DND-41 (cell line): ENCODE results near the gene DNAJC4.

Experiments
- ATAC-seq: fragments of 200-7000 bp; cut with Tn5 transposase; 3 replicates; pipeline ENCODE4 v1.9.1; 2021; ENCODE audit warnings: low read depth; ENCODE audit not compliant: insufficient read depth
- DNase-seq: peaks from one replicate; pipeline ENCODE4 v3.0.0-alpha.2; 2020
- H2AFZ ChIP-seq: 2 replicates; pipeline ENCODE4 v1.6.0; 2012; ENCODE audit warnings: low read depth, low read length
- H3K27ac ChIP-seq: 2 replicates; pipeline ENCODE4 v1.5.1; 2012; ENCODE audit warnings: low read length, inconsistent platforms
- H3K27me3 ChIP-seq: fragments of 200-600 bp; sonication (generic); 2 replicates; pipeline ENCODE4 v1.6.0; 2012; ENCODE audit warnings: low read length, mild to moderate bottlenecking, inconsistent platforms; ENCODE audit not compliant: insufficient read depth, poor library complexity
- H3K36me3 ChIP-seq: 2 replicates; pipeline ENCODE4 v1.5.1; 2012; ENCODE audit warnings: low read length, inconsistent platforms; ENCODE audit not compliant: insufficient read depth
- H3K4me1 ChIP-seq: 2 replicates; pipeline ENCODE4 v1.5.1; 2012; ENCODE audit warnings: mild to moderate bottlenecking, low read length; ENCODE audit not compliant: insufficient read depth
- H3K4me2 ChIP-seq: 2 replicates; pipeline ENCODE4 v1.6.0; 2012; ENCODE audit warnings: mild to moderate bottlenecking, moderate library complexity, low read length, inconsistent platforms; ENCODE audit not compliant: insufficient read depth
- H3K4me3 ChIP-seq, 2 experiments: fragments of 200-600 bp in 1 of 2; shearing (Covaris generic) in 1 of 2; 2 replicates each; pipeline ENCODE4 v1.5.1; 2012 to 2016; ENCODE audit warnings: inconsistent platforms in 2 of 2, low read length in 2 of 2, mild to moderate bottlenecking in 2 of 2, low read depth in 1 of 2, moderate library complexity in 1 of 2
- H3K79me2 ChIP-seq: 2 replicates; pipeline ENCODE4 v1.6.0; 2012; ENCODE audit warnings: low read length, inconsistent platforms; ENCODE audit not compliant: insufficient read depth
- H3K9ac ChIP-seq: 2 replicates; pipeline ENCODE4 v1.6.0; 2012; ENCODE audit warnings: low read depth, mild to moderate bottlenecking, inconsistent platforms, low read length, moderate library complexity
- H3K9me3 ChIP-seq: 2 replicates; pipeline ENCODE4 v1.5.1; 2012; ENCODE audit warnings: low read length, moderate library complexity, mild to moderate bottlenecking, inconsistent platforms; ENCODE audit not compliant: insufficient read depth, severe bottlenecking
- H4K20me1 ChIP-seq: 2 replicates; pipeline ENCODE4 v1.6.0; 2012; ENCODE audit warnings: low read length; ENCODE audit not compliant: insufficient read depth
- CTCF ChIP-seq: IDR thresholded peaks from 2 replicates; pipeline ENCODE4 v1.5.1; 2012; ENCODE audit warnings: borderline replicate concordance, low read length, moderate library complexity, mild to moderate bottlenecking; ENCODE audit not compliant: poor library complexity, severe bottlenecking; ENCODE audit errors: extremely low read depth
- EZH2 ChIP-seq: IDR thresholded peaks from 3 replicates; pipeline ENCODE4 v1.6.1; 2012; ENCODE audit warnings: borderline replicate concordance, low read depth, mild to moderate bottlenecking, moderate library complexity, low read length, inconsistent platforms; ENCODE audit not compliant: severe bottlenecking

DNAJC4 gene

GRCh38 chr11:64243236-64243854, 13.0 kb downstream of the DNAJC4 start:
- H3K4me2 ChIP-seq = peak overlapping the region; percentile 93
- no peaks in the 10 kb centered on the region for H3K9me3 ChIP-seq
- DNase-seq (no peak), ATAC-seq (no peak)
- H3K9ac ChIP-seq = peak overlapping the region; percentile 67
- H3K27ac ChIP-seq = peak overlapping the region; percentile 39; the same call in 1 of the 2 replicates
- peaks cover 63% of the 10 kb centered on the region for H3K4me1 ChIP-seq
- H3K27me3 ChIP-seq = no peaks in the 10 kb centered on the region
- peaks cover 31% of the 10 kb centered on the region for H4K20me1 ChIP-seq
- H2AFZ ChIP-seq = no peak overlapping the region
- no peak for TF ChIP-seq EZH2
- TF ChIP-seq CTCF = no peak
- peak overlapping the region in 1 of 2 experiments; percentile 21; a peak in 1 of 4 replicates for H3K4me3 ChIP-seq
- peaks cover 46% of the 10 kb centered on the region for H3K79me2 ChIP-seq
- peaks cover 44% of the 10 kb centered on the region for H3K36me3 ChIP-seq

DNA sequence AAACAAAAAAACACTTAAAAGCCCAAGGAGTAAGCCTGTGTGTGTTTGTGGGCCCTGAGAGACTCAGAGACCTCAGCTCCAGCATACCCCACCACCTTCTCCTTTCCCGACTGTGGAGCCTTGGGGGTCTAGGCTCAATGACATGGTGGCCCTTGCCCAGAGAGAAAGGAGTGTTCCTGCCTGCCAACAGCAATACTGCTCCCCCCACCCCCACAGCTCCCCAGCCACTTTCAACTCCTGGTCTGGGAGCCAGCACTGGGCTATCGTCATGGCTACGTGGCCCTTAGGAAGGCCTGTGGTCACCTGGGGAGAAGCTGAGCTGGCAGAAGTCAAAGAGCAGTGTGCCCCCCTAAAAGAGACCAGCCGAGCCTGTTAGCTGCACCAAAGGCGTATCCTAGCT, 13.8 kb downstream of the DNAJC4 start:
- H3K27me3 ChIP-seq = no peaks in the 10 kb centered on the region
- H3K36me3 ChIP-seq = peaks cover 37% of the 10 kb centered on the region
- H3K27ac ChIP-seq = peak overlapping the region; percentile 52; the same call in 1 of the 2 replicates
- ATAC-seq (no peak), DNase-seq (no peak)
- H3K4me1 ChIP-seq = peaks cover 61% of the 10 kb centered on the region
- H3K4me2 ChIP-seq = peak overlapping the region; percentile 93; the same call in 1 of the 2 replicates
- no peak overlapping the region; the same call in 1 of the 2 replicates for H3K9ac ChIP-seq
- TF ChIP-seq CTCF (no peak), EZH2 (no peak)
- no peak overlapping the region for H2AFZ ChIP-seq
- no peaks in the 10 kb centered on the region for H3K9me3 ChIP-seq
- H3K79me2 ChIP-seq = peaks cover 46% of the 10 kb centered on the region
- peaks cover 31% of the 10 kb centered on the region for H4K20me1 ChIP-seq
- H3K4me3 ChIP-seq = no peak overlapping the region

GRCh38 chr11:64244966-64245365, 14.6 kb downstream of the DNAJC4 start:
- H4K20me1 ChIP-seq = peaks cover 31% of the 10 kb centered on the region
- peaks cover 31% of the 10 kb centered on the region for H3K36me3 ChIP-seq
- H3K27me3 ChIP-seq = no peaks in the 10 kb centered on the region
- TF ChIP-seq CTCF (no peak), EZH2 (no peak)
- peaks cover 46% of the 10 kb centered on the region for H3K79me2 ChIP-seq
- DNase-seq = peak; percentile 44
- H3K27ac ChIP-seq = peak overlapping the region; percentile 91
- H3K9ac ChIP-seq = peak overlapping the region; percentile 83
- H3K4me2 ChIP-seq = peak overlapping the region; percentile 93
- no peak for ATAC-seq
- H3K4me1 ChIP-seq = peaks cover 54% of the 10 kb centered on the region
- H3K9me3 ChIP-seq = no peaks in the 10 kb centered on the region
- peak overlapping the region; percentile 82 to 90; a peak in 3 of 4 replicates for H3K4me3 ChIP-seq
- no peak overlapping the region for H2AFZ ChIP-seq
